Kidney (tissue), 14 donors: ENCODE measurements around the gene IL10RA. TPM values are rescaled to one million over a fixed set of nuclear protein-coding genes. Genes with fewer than 3 reads are reported as not detected.
"Not testable (repeated sequence)": the region's sequence is repeated elsewhere in the genome, so short reads cannot be mapped to it uniquely, and the experiment has no call there.

Source experiments
- DNase-seq, 5 donors: peaks; one replicate each; pipeline ENCODE4 v3.0.0-alpha.2; 2013 to 2020
- FAIRE-seq: peaks from 2 replicates; lab custom pipeline; 2012; peaks lifted over from hg19 to GRCh38; lab: Jason Lieb, UNC
- H3K27ac ChIP-seq, 2 donors: one replicate each; pipeline ENCODE4 v1.7.0; 2013; ENCODE audit warnings: low read depth in 2 of 2, low read length in 2 of 2, inconsistent platforms in 1 of 2
- H3K27me3 ChIP-seq: one replicate; pipeline ENCODE4 v1.7.1; 2013; ENCODE audit warnings: low read length, inconsistent platforms; ENCODE audit not compliant: control insufficient read depth, insufficient read depth
- H3K36me3 ChIP-seq, 3 donors: one replicate each; pipeline versions ENCODE4 v1.7.0 to v1.7.1; 2013; ENCODE audit warnings: low read length in 3 of 3, control low read depth in 1 of 3, inconsistent platforms in 1 of 3; ENCODE audit not compliant: insufficient read depth in 3 of 3, control insufficient read depth in 2 of 3
- H3K4me1 ChIP-seq, 3 donors: one replicate each; pipeline versions ENCODE4 v1.7.0 to v1.7.1; 2013; ENCODE audit warnings: low read length in 3 of 3, inconsistent platforms in 1 of 3, low read depth in 1 of 3; ENCODE audit not compliant: control insufficient read depth in 2 of 3, insufficient read depth in 2 of 3
- H3K4me3 ChIP-seq, 3 donors: one replicate each; pipeline versions ENCODE4 v1.7.0 to v1.8.1; 2013; ENCODE audit warnings: low read length in 3 of 3, control low read depth in 1 of 3, inconsistent platforms in 1 of 3
- H3K9ac ChIP-seq, 3 donors: one replicate each; pipeline versions ENCODE4 v1.7.0 to v1.7.1; 2013; ENCODE audit warnings: low read length in 3 of 3, control low read depth in 1 of 3, inconsistent platforms in 1 of 3
- H3K9me3 ChIP-seq, 3 donors: one replicate each; pipeline versions ENCODE4 v1.7.0 to v1.7.1; 2013; ENCODE audit warnings: low read length in 3 of 3, control low read depth in 1 of 3, inconsistent platforms in 1 of 3; ENCODE audit not compliant: control insufficient read depth in 2 of 3, insufficient read depth in 1 of 3
- intact Hi-C: fragments of 100-400 bp; cut with DNase I; formaldehyde crosslinking; loops from one replicate; pipeline ENCODE4 v1.11.1; 2022
- polyA plus RNA-seq: library from polyadenylated mRNA; stranded (reverse); fragments of 350-450 nt; fragmentation: Illumina TruSeq; extraction: RNeasy Lipid Tissue Mini Kit (QIAGEN cat#74804); gene quantifications from one replicate; pipeline ENCODE4 v1.2.3, GENCODE V29; 2014; ENCODE audit warnings: low read depth, low replicate concordance; ENCODE audit not compliant: insufficient read depth
- total RNA-seq: library from RNA; stranded (reverse); fragmentation: NEBNext Ultra II Directional; extraction: Animal tissue kit (Norgen Biotek cat#: 25700); gene quantifications from one replicate; pipeline ENCODE4 v1.2.1, GENCODE V29; 2021
- TF ChIP-seq, protein P1 (sequence below): IDR thresholded peaks from 3 replicates; pipeline ENCODE4 v1.5.1; 2012; ENCODE audit warnings: mild to moderate bottlenecking, moderate library complexity, borderline replicate concordance; ENCODE audit not compliant: insufficient read depth; ENCODE audit errors: extremely low read depth
- donor health status: control.
- donor health status: control.
- donor health status: control.
- donor health status: control.
- donor health status: control.
- donor health status: DM: yes; HTN: yes; CAD: no.
- donor health status: Normal renal cell carcinoma (clear cell type).

Gene IL10RA
- total and polyA plus RNA-seq, 2 donors from 2014 or later: 1.8 to 37.2 TPM

DNA sequence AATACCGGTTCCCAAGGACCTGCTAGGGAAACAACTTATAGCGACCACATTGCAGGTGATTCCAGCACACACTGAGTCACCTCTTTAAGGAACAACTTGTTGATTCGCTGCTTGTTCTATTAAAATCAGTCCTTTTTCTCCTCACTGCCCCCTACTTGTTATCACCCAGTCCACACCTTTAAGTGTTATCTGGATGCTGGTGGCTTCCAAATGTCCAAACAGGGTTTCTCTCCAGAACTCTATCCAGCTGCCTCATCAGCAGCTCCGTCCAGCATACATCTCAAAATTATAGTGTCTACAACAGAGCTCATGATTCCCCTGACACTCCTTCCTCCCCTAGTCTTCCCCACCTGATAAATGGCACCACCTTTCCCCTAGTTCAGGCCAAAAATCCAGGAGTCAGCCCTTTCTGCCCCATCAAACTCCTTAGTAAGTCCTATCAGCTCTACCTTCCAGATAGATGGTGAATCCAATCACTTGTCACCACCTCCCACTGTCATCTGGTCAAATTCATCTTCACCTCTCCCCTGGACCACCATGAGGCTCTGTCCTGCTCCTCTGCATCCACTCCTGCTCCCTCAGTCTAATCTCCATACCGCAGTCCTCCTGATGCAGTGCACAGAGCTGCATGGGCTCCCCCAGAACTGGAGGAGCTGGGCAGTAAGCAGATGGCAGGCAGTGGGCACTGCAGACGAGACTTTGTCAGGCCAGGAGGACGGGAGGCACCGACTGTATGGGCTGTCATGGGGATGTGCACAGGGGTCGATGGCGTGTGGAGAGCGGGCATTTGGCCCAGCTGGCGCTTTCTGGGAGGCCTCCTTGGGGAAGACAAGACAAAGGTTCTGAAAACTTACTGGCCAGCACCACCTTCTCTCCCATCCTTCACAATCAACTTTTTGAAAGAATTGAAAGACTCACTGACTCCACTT, 19.3 kb downstream of the IL10RA start:
- no peak for DNase-seq
- peaks cover 0 to 3% (median 0%) of the 10 kb centered on the region in 3 donors for H3K9me3 ChIP-seq
- no peak for FAIRE-seq
- H3K4me1 ChIP-seq: peaks cover 0 to 8% (median 0%) of the 10 kb centered on the region in 3 donors
- H3K27ac ChIP-seq: no peak overlapping the region
- no peak overlapping the region for H3K4me3 ChIP-seq
- intact Hi-C loops: no loop called here
- TF ChIP-seq, protein P1, sequence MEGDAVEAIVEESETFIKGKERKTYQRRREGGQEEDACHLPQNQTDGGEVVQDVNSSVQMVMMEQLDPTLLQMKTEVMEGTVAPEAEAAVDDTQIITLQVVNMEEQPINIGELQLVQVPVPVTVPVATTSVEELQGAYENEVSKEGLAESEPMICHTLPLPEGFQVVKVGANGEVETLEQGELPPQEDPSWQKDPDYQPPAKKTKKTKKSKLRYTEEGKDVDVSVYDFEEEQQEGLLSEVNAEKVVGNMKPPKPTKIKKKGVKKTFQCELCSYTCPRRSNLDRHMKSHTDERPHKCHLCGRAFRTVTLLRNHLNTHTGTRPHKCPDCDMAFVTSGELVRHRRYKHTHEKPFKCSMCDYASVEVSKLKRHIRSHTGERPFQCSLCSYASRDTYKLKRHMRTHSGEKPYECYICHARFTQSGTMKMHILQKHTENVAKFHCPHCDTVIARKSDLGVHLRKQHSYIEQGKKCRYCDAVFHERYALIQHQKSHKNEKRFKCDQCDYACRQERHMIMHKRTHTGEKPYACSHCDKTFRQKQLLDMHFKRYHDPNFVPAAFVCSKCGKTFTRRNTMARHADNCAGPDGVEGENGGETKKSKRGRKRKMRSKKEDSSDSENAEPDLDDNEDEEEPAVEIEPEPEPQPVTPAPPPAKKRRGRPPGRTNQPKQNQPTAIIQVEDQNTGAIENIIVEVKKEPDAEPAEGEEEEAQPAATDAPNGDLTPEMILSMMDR: no peak
- no peaks in the 10 kb centered on the region for H3K36me3 ChIP-seq
- no peak overlapping the region for H3K9ac ChIP-seq
- H3K27me3 ChIP-seq: no peaks in the 10 kb centered on the region

GRCh38 chr11:118006153-118006534, 19.9 kb downstream of the IL10RA start:
- H3K27ac ChIP-seq: no peak overlapping the region
- intact Hi-C loops: no loop called here
- H3K9me3 ChIP-seq: peaks cover 0 to 3% (median 0%) of the 10 kb centered on the region in 3 donors
- FAIRE-seq (no peak), DNase-seq (no peak)
- no peaks in the 10 kb centered on the region for H3K36me3 ChIP-seq
- no peak overlapping the region for H3K4me3 ChIP-seq
- H3K9ac ChIP-seq: no peak overlapping the region
- TF ChIP-seq, protein P1: no peak
- H3K4me1 ChIP-seq: peaks cover 0 to 9% (median 0%) of the 10 kb centered on the region in 3 donors
- H3K27me3 ChIP-seq: no peaks in the 10 kb centered on the region

DNA sequence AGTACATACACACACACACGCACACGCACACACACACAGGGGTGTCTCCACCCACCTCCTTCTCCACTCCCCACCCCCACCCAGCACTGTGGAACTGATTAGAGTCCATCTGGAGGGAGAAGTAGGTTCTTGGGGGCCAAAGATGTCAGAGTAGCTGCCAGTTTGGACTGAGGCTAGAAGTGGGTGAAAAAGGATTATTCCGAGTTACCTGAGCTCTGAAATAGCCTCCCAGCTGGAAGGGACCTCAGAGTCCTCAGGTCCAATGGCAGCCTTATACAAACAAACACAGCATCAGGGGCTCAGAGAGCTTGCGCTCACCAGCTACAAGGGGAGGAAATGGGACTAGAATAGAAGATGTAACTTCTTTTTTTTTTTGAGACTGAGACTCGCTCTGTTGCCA, 20.8 kb downstream of the IL10RA start:
- Histone ChIP-seq H3K27me3 (no peaks in the 10 kb centered on the region), H3K4me1 (peaks cover 0 to 9% (median 0%) of the 10 kb centered on the region in 3 donors), H3K4me3 (no peak overlapping the region), H3K27ac (no peak overlapping the region), H3K36me3 (no peaks in the 10 kb centered on the region), H3K9me3 (peaks cover 0 to 3% (median 0%) of the 10 kb centered on the region in 3 donors), H3K9ac (no peak overlapping the region)
- TF ChIP-seq, protein P1: no peak
- FAIRE-seq (no peak), DNase-seq (no peak)
- intact Hi-C loops: no loop called here

GRCh38 chr11:118007563-118008270, 21.5 kb downstream of the IL10RA start:
- intact Hi-C loops, H3K27ac ChIP-seq, H3K9me3 ChIP-seq, H3K27me3 ChIP-seq, DNase-seq, FAIRE-seq, H3K4me3 ChIP-seq, H3K9ac ChIP-seq, H3K36me3 ChIP-seq, H3K4me1 ChIP-seq: not testable (repeated sequence)
